H9 (cell line): ENCODE data around the gene WDR81. TPM values are rescaled to one million over a fixed set of nuclear protein-coding genes. Genes with fewer than 3 reads are reported as not detected.

Experiments
- DNase-seq: peaks from one replicate; pipeline ENCODE4 v3.0.0-alpha.2; 2017
- H2AFZ ChIP-seq: one replicate; pipeline ENCODE4 v1.6.1; 2013; ENCODE audit warnings: mild to moderate bottlenecking, low read length, control low read depth, moderate library complexity
- H2AK5ac ChIP-seq: 2 replicates; pipeline ENCODE4 v1.6.1; 2013; ENCODE audit warnings: low read length, control low read depth, mixed read lengths; ENCODE audit not compliant: insufficient read length
- H2BK120ac ChIP-seq: one replicate; pipeline ENCODE4 v1.6.1; 2013; ENCODE audit warnings: low read depth, mild to moderate bottlenecking, low read length, control low read depth, inconsistent platforms; ENCODE audit not compliant: poor library complexity, severe bottlenecking
- H2BK12ac ChIP-seq: 2 replicates; pipeline ENCODE4 v1.6.1; 2013; ENCODE audit warnings: low read length, control low read depth, mixed read lengths, low read depth; ENCODE audit not compliant: insufficient read length
- H2BK15ac ChIP-seq: 2 replicates; pipeline ENCODE4 v1.6.1; 2013; ENCODE audit warnings: low read depth, low read length, control low read depth
- H2BK20ac ChIP-seq: one replicate; pipeline ENCODE4 v1.6.1; 2013; ENCODE audit warnings: low read depth, mild to moderate bottlenecking, low read length, control low read depth, inconsistent platforms; ENCODE audit not compliant: poor library complexity, severe bottlenecking
- H2BK5ac ChIP-seq: 2 replicates; pipeline ENCODE4 v1.6.1; 2013; ENCODE audit warnings: low read length, control low read depth, mixed read lengths; ENCODE audit not compliant: insufficient read length
- H3K14ac ChIP-seq: 2 replicates; pipeline ENCODE4 v1.6.1; 2013; ENCODE audit warnings: low read length, control low read depth; ENCODE audit not compliant: insufficient read depth
- H3K18ac ChIP-seq: 2 replicates; pipeline ENCODE4 v1.6.1; 2013; ENCODE audit warnings: low read depth, mild to moderate bottlenecking, mixed read lengths, low read length, control low read depth; ENCODE audit not compliant: insufficient read length
- H3K23ac ChIP-seq: 2 replicates; pipeline ENCODE4 v1.6.1; 2013; ENCODE audit warnings: low read length, control low read depth, mixed read lengths, low read depth; ENCODE audit not compliant: insufficient read length
- H3K23me2 ChIP-seq: 2 replicates; pipeline ENCODE4 v1.6.1; 2013; ENCODE audit warnings: low read depth, mild to moderate bottlenecking, mixed read lengths, low read length, control low read depth; ENCODE audit not compliant: insufficient read length, poor library complexity, severe bottlenecking
- H3K27ac ChIP-seq: 2 replicates; pipeline ENCODE4 v1.5.1; 2013; ENCODE audit warnings: low read length, control low read depth, mixed read lengths, low read depth; ENCODE audit not compliant: insufficient read length
- H3K27me3 ChIP-seq: 2 replicates; pipeline ENCODE4 v1.6.1; 2013; ENCODE audit warnings: low read length, control low read depth, inconsistent platforms; ENCODE audit not compliant: insufficient read depth
- H3K4ac ChIP-seq: 2 replicates; pipeline ENCODE4 v1.6.1; 2013; ENCODE audit warnings: low read depth, mild to moderate bottlenecking, control low read depth, inconsistent platforms, low read length, moderate library complexity
- H3K4me1 ChIP-seq: 2 replicates; pipeline ENCODE4 v1.6.1; 2013; ENCODE audit warnings: low read length, control low read depth, inconsistent platforms; ENCODE audit not compliant: insufficient read depth
- H3K4me2 ChIP-seq: 2 replicates; pipeline ENCODE4 v1.6.1; 2013; ENCODE audit warnings: low read length, control low read depth, mixed read lengths; ENCODE audit not compliant: insufficient read length, insufficient read depth
- H3K56ac ChIP-seq: 2 replicates; pipeline ENCODE4 v1.6.1; 2013; ENCODE audit warnings: low read depth, mild to moderate bottlenecking, mixed read lengths, low read length, control low read depth; ENCODE audit not compliant: insufficient read length
- H3K79me1 ChIP-seq: 2 replicates; pipeline ENCODE4 v1.6.1; 2013; ENCODE audit warnings: low read depth, mild to moderate bottlenecking, moderate library complexity, low read length, control low read depth, inconsistent platforms; ENCODE audit not compliant: insufficient read depth, poor library complexity, severe bottlenecking
- H3K79me2 ChIP-seq: 2 replicates; pipeline ENCODE4 v1.6.1; 2013; ENCODE audit warnings: low read length, control low read depth, inconsistent platforms; ENCODE audit not compliant: insufficient read depth
- H3K9ac ChIP-seq: 2 replicates; pipeline ENCODE4 v1.6.1; 2013; ENCODE audit warnings: low read length, control low read depth, mixed read lengths; ENCODE audit not compliant: insufficient read length; ENCODE audit errors: extremely low read depth
- H3K9me3 ChIP-seq: one replicate; pipeline ENCODE4 v1.6.1; 2013; ENCODE audit warnings: low read depth, low read length, inconsistent platforms; ENCODE audit not compliant: control insufficient read depth
- H3T11ph ChIP-seq: one replicate; pipeline ENCODE4 v1.6.1; 2013; ENCODE audit warnings: mild to moderate bottlenecking, low read length, control low read depth, inconsistent platforms
- H4K20me1 ChIP-seq: one replicate; pipeline ENCODE4 v1.6.1; 2013; ENCODE audit not compliant: control insufficient read depth, insufficient read length, insufficient read depth
- H4K5ac ChIP-seq: 2 replicates; pipeline ENCODE4 v1.6.1; 2013; ENCODE audit warnings: low read depth, mild to moderate bottlenecking, mixed read lengths, low read length, control low read depth; ENCODE audit not compliant: insufficient read length
- H4K8ac ChIP-seq: replicated peaks from 2 replicates; pipeline ENCODE4 v1.6.1; 2013; ENCODE audit warnings: low read length, control low read depth, mixed read lengths, low read depth; ENCODE audit not compliant: insufficient read length
- H4K91ac ChIP-seq: 2 replicates; pipeline ENCODE4 v1.6.1; 2013; ENCODE audit warnings: low read depth, mild to moderate bottlenecking, moderate library complexity, mixed read lengths, low read length, control low read depth; ENCODE audit not compliant: insufficient read length
- H3K27ac Mint-ChIP-seq, 3 experiments: 2 replicates in 2 of 3; 3 replicates in 1 of 3; pipeline ENCODE4 v1.8.0; 2020 to 2021; ENCODE audit warnings: mixed read lengths in 3 of 3, mild to moderate bottlenecking in 1 of 3, moderate library complexity in 1 of 3
- H3K27me3 Mint-ChIP-seq: 2 replicates; pipeline ENCODE4 v1.8.0; 2021; ENCODE audit warnings: low read depth, mild to moderate bottlenecking, moderate library complexity, mixed read lengths
- H3K36me3 Mint-ChIP-seq, 3 experiments: 2 replicates in 2 of 3; 3 replicates in 1 of 3; pipeline ENCODE4 v1.8.0; 2020 to 2021; ENCODE audit warnings: low read depth in 3 of 3, mixed read lengths in 3 of 3; ENCODE audit not compliant: insufficient read depth in 1 of 3
- H3K4me1 Mint-ChIP-seq, 2 experiments: 2 replicates each; pipeline ENCODE4 v1.8.0; 2020; ENCODE audit warnings: mixed read lengths in 2 of 2
- H3K4me3 Mint-ChIP-seq, 2 experiments: 2 replicates in 1 of 2; 3 replicates in 1 of 2; pipeline ENCODE4 v1.8.0; 2020 to 2021; ENCODE audit warnings: mild to moderate bottlenecking in 2 of 2, mixed read lengths in 2 of 2, moderate library complexity in 1 of 2
- H3K9me3 Mint-ChIP-seq, 2 experiments: 2 replicates in 1 of 2; 3 replicates in 1 of 2; pipeline ENCODE4 v1.8.0; 2020; ENCODE audit warnings: mild to moderate bottlenecking in 2 of 2, mixed read lengths in 2 of 2, moderate library complexity in 1 of 2
- CTCF ChIP-seq: fragments of 200-600 bp; sonication (generic); conservative IDR thresholded peaks from 3 replicates; pipeline ENCODE4 v1.8.0; 2021; ENCODE audit warnings: antibody characterized with exemption, mild to moderate bottlenecking
- WGBS: extraction: QIAGEN DNeasy Blood & Tissue Kit; methylation state at CpG from one replicate; pipeline ENCODE4 v1.1.7; 2013; ENCODE audit warnings: missing lambda C conversion rate, low lambda C conversion rate, mixed read lengths; ENCODE audit not compliant: insufficient read length; ENCODE audit errors: extremely low coverage; 5-methylcytosine and 5-hydroxymethylcytosine counted together
- total RNA-seq: library from RNA; stranded (reverse); gene quantifications from 2 replicates; pipeline ENCODE4 v1.2.1, GENCODE V29; 2021

The WDR81 gene
- total RNA-seq, 1 experiment from 2014 or later = 20.2 TPM

- H2BK5ac ChIP-seq = no peak overlapping the region
- no peak overlapping the region for H2BK120ac ChIP-seq
- no peak overlapping the region for H3K14ac ChIP-seq
- H3K9me3 Mint-ChIP-seq = no peaks in the 10 kb centered on the region; a peak in 1 of 5 replicates
- no peak overlapping the region for H3T11ph ChIP-seq
- H4K5ac ChIP-seq = no peak overlapping the region
- H4K20me1 ChIP-seq = no peaks in the 10 kb centered on the region
- no peaks in the 10 kb centered on the region for H3K9me3 ChIP-seq
- no peak overlapping the region for H2BK15ac ChIP-seq
- no peak for TF ChIP-seq CTCF
- no peak overlapping the region for H2BK20ac ChIP-seq
- H4K8ac ChIP-seq = no peak overlapping the region
- H3K4me2 ChIP-seq = no peak overlapping the region
- no peak overlapping the region for H2AK5ac ChIP-seq
- H4K91ac ChIP-seq = no peak overlapping the region
- no peak overlapping the region for H3K27ac Mint-ChIP-seq
- H3K18ac ChIP-seq = no peak overlapping the region
- no peaks in the 10 kb centered on the region for H3K79me2 ChIP-seq
- H3K4ac ChIP-seq = no peak overlapping the region
- no peak overlapping the region; a peak in 1 of 5 replicates for H3K4me3 Mint-ChIP-seq
- no peak overlapping the region for H2BK12ac ChIP-seq
- WGBS = no CpG with 5 or more reads among the region's 4 CpGs
- DNase-seq = no peak
- H3K79me1 ChIP-seq = no peaks in the 10 kb centered on the region
- H3K4me1 Mint-ChIP-seq = peaks cover 27 to 33% of the 10 kb centered on the region in 2 experiments
- H3K23me2 ChIP-seq = peaks cover 28% of the 10 kb centered on the region
- no peak overlapping the region for H3K27ac ChIP-seq
- H2AFZ ChIP-seq = no peak overlapping the region
- no peak overlapping the region for H3K9ac ChIP-seq
- H3K56ac ChIP-seq = no peak overlapping the region
- peaks cover 0 to 13% (median 2%) of the 10 kb centered on the region in 3 experiments; a peak in 3 of 7 replicates for H3K36me3 Mint-ChIP-seq
- H3K23ac ChIP-seq = no peak overlapping the region
- peaks cover 2% of the 10 kb centered on the region; the same call in 1 of the 2 replicates for H3K4me1 ChIP-seq
- H3K27me3 ChIP-seq = no peaks in the 10 kb centered on the region
- peaks cover 3% of the 10 kb centered on the region for H3K27me3 Mint-ChIP-seq
Observed at GRCh38 chr17:1711804-1712203, 12.7 kb upstream of the WDR81 start.
